HepG2 (cell line): Measurements from ENCODE around the gene CALD1. TPM values are rescaled to one million over a fixed set of nuclear protein-coding genes. Genes with fewer than 3 reads are reported as not detected.

ENCODE experiments used
- ATAC-seq: fragments of 200-7000 bp; cut with Tn5 transposase; 3 replicates; pipeline ENCODE4 v1.9.1; 2020; ENCODE audit warnings: mild to moderate bottlenecking, moderate library complexity
- BruUV-seq: library from RNA; stranded (reverse); fragments of 400-500 nt; replicated peaks from 2 replicates; lab custom pipeline; 2021; lab: Mats Ljungman, UMichigan
- CTCF ChIA-PET: fragments of 300-600 bp; formaldehyde crosslinking; extraction: SDS; loops from one replicate; lab custom pipeline; 2021; ENCODE audit warnings: low total read pairs, inconsistent platforms, low intra/inter-chr PET ratio; lab: Yijun Ruan, JAX
- POLR2A ChIA-PET: fragments of 350-600 bp; sonication (Branson Sonifier 250); formaldehyde crosslinking; loops from one replicate; lab custom pipeline; 2020; ENCODE audit warnings: antibody characterized with exemption, inconsistent platforms; lab: Yijun Ruan, JAX
- DNase-seq: peaks from one replicate; pipeline ENCODE4 v3.0.0-alpha.2; 2015; ENCODE audit warnings: low spot score
- FAIRE-seq: peaks from 3 replicates; lab custom pipeline; 2011; peaks lifted over from hg19 to GRCh38; lab: Jason Lieb, UNC
- H2AFZ ChIP-seq: one replicate; pipeline ENCODE4 v1.6.1; 2011; ENCODE audit warnings: low read length, inconsistent platforms
- H3K27ac ChIP-seq: fragments of 300-600 bp; 3 replicates; pipeline ENCODE4 v1.8.0; 2011; ENCODE audit warnings: mixed run types, mild to moderate bottlenecking, mixed read lengths, low read length, inconsistent platforms; ENCODE audit not compliant: insufficient read depth; ENCODE audit errors: extremely low read length
- H3K27me3 ChIP-seq, 2 experiments: fragments of 200-600 bp in 1 of 2; 2 replicates in 1 of 2; 3 replicates in 1 of 2; pipeline versions ENCODE4 v1.6.0 to v1.8.0; 2011; ENCODE audit warnings: low read length in 2 of 2, mild to moderate bottlenecking in 2 of 2, moderate library complexity in 2 of 2, inconsistent platforms in 1 of 2; ENCODE audit not compliant: insufficient read depth in 2 of 2, control insufficient read depth in 1 of 2
- H3K36me3 ChIP-seq, 2 experiments: fragments of 200-600 bp in 1 of 2; replicated peaks in 1 of 2; 2 replicates in 1 of 2; 3 replicates in 1 of 2; pipeline versions ENCODE4 v1.5.1 to v1.8.0; 2011; ENCODE audit warnings: low read length in 2 of 2, inconsistent platforms in 1 of 2; ENCODE audit not compliant: insufficient read depth in 2 of 2, control insufficient read depth in 1 of 2
- H3K4me1 ChIP-seq: 2 replicates; pipeline ENCODE4 v1.5.1; 2012; ENCODE audit warnings: low read length, inconsistent platforms; ENCODE audit not compliant: insufficient read depth
- H3K4me2 ChIP-seq: 2 replicates; pipeline ENCODE4 v1.6.0; 2011; ENCODE audit warnings: low read depth, low read length, inconsistent platforms
- H3K4me3 ChIP-seq, 3 experiments: fragments of 200-600 bp in 1 of 3; sonication (generic), shearing (Covaris generic) in 1 of 3; replicated peaks in 1 of 3; 2 replicates each; pipeline ENCODE4 v1.5.1; 2011 to 2016; ENCODE audit warnings: low read length in 3 of 3, inconsistent platforms in 2 of 3, low read depth in 2 of 3, mild to moderate bottlenecking in 2 of 3, control low read depth in 1 of 3, mixed read lengths in 1 of 3; ENCODE audit not compliant: insufficient read depth in 1 of 3
- H3K79me2 ChIP-seq: one replicate; pipeline ENCODE4 v1.6.1; 2011; ENCODE audit warnings: low read length, inconsistent platforms; ENCODE audit not compliant: insufficient read depth
- H3K9ac ChIP-seq: 2 replicates; pipeline ENCODE4 v1.6.0; 2011; ENCODE audit warnings: mild to moderate bottlenecking, low read depth, low read length, inconsistent platforms; ENCODE audit not compliant: insufficient read depth
- H3K9me3 ChIP-seq: 2 replicates; pipeline ENCODE4 v1.5.1; 2012; ENCODE audit warnings: mild to moderate bottlenecking, low read length
- H4K20me1 ChIP-seq: 2 replicates; pipeline ENCODE4 v1.6.0; 2011; ENCODE audit warnings: inconsistent platforms, mild to moderate bottlenecking, low read length, moderate library complexity; ENCODE audit not compliant: insufficient read depth
- HOXA9 ChIP-seq: sonication (generic); formaldehyde crosslinking; IDR thresholded peaks from 2 replicates; pipeline ENCODE4 v1.8.1; 2022; ENCODE audit warnings: missing genetic modification reagents, mild to moderate bottlenecking, moderate library complexity, borderline replicate concordance
- MTA1 ChIP-seq: sonication (generic); formaldehyde crosslinking; IDR thresholded peaks from 2 replicates; pipeline ENCODE4 v1.4.0; 2020; ENCODE audit warnings: missing genetic modification reagents, mild to moderate bottlenecking, borderline replicate concordance
- PLRG1 ChIP-seq: fragments of 450-650 bp; conservative IDR thresholded peaks from 2 replicates; pipeline ENCODE4 v1.6.1; 2016
- RNF2 ChIP-seq: fragments of 450-650 bp; conservative IDR thresholded peaks from 2 replicates; pipeline ENCODE4 v1.6.1; 2016; ENCODE audit warnings: low read depth
- ZNF205 ChIP-seq: IDR thresholded peaks from 2 replicates; pipeline ENCODE4 v1.6.1; 2018; ENCODE audit warnings: missing biosample characterization, missing genetic modification reagents
- ZNF317 ChIP-seq: sonication (generic); formaldehyde crosslinking; IDR thresholded peaks from 2 replicates; pipeline ENCODE4 v1.5.0; 2020; ENCODE audit warnings: mild to moderate bottlenecking, missing genetic modification reagents
- ZNF547 ChIP-seq: sonication (generic); formaldehyde crosslinking; IDR thresholded peaks from 2 replicates; pipeline ENCODE4 v1.5.1; 2020; ENCODE audit warnings: mild to moderate bottlenecking, missing genetic modification reagents
- ZNF83 ChIP-seq: sonication (generic); formaldehyde crosslinking; IDR thresholded peaks from 2 replicates; pipeline ENCODE4 v1.4.0; 2020; ENCODE audit warnings: missing genetic modification reagents, mild to moderate bottlenecking, borderline replicate concordance
- WGBS: methylation state at CpG from one replicate; pipeline ENCODE4 v1.1.6; 2017; ENCODE audit warnings: low lambda C conversion rate; 5-methylcytosine and 5-hydroxymethylcytosine counted together
- in situ Hi-C: cut with HindIII; loops from 2 replicates; pipeline ENCODE4 v1.10.0; 2017; ENCODE audit warnings: low pct_unique_long_range_greater_than_20kb; ENCODE audit not compliant: extremely low pct_ligation_motif_present
- intact Hi-C: fragments of 100-400 bp; cut with micrococcal nuclease; formaldehyde crosslinking; loops from one replicate; pipeline ENCODE4 v1.10.0; 2022; ENCODE audit not compliant: unreplicated experiment
- polyA plus RNA-seq, 8 experiments: library from polyadenylated mRNA; depleted of rRNA in 3 of 8; stranded (reverse) in 7 of 8; unstranded in 1 of 8; fragments of >200 nt; fragmentation: Illumina TruSeq in 4 of 8; extraction: Trizol in 4 of 8; gene quantifications; 2 replicates each; pipeline versions ENCODE4 v1.2.1 to v1.2.3, GENCODE V29; 2011 to 2016; ENCODE audit warnings: low read depth in 4 of 8, missing spikeins in 1 of 8, mixed read lengths in 1 of 8; ENCODE audit not compliant: insufficient read depth in 1 of 8
- total RNA-seq, 5 experiments: library from RNA; depleted of rRNA; stranded (reverse); fragments of >200 nt; fragmentation: Illumina TruSeq; extraction: Trizol; gene quantifications; 2 replicates each; pipeline ENCODE4 v1.2.3, GENCODE V29; 2016; ENCODE audit warnings: low read depth in 1 of 5
- TF ChIP-seq, protein P1 (sequence below): sonication (generic); formaldehyde crosslinking; IDR thresholded peaks from 2 replicates; pipeline ENCODE4 v1.5.0; 2020; ENCODE audit warnings: missing genetic modification reagents
- TF ChIP-seq, protein P2 (sequence below): sonication (generic); formaldehyde crosslinking; IDR thresholded peaks from 2 replicates; pipeline ENCODE4 v1.5.1; 2020; ENCODE audit warnings: missing genetic modification reagents, mild to moderate bottlenecking, borderline replicate concordance

CALD1 gene
- total and polyA plus RNA-seq, 2 of the 13 experiments (the other 11 are each of a cell fraction or from before 2014, with no cell fraction given): 53.0 to 112 TPM

DNA sequence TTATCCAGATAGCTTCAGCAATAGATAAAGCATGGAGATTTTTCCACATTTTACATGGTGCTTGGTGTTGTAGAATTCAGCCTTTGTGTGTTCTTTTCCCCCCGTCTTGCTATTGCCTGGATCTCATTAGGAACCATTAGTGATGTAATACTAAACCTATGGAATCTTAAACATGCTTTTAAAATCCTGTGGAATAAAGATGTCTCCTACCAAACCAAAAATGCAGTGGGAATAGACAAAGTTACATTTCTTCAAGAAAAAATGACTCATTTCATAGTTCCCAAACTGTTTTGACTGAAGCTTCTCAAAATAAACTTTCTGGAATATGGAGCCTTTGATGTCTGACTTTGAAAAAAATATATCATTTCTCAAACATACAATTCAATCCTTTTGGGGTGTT lies 44.0 kb downstream of the CALD1 start:
- DNase-seq (no peak), ATAC-seq (no peak), FAIRE-seq (no peak)
- Histone ChIP-seq H3K36me3 (no peaks in the 10 kb centered on the region), H3K79me2 (no peaks in the 10 kb centered on the region), H3K27me3 (no peaks in the 10 kb centered on the region), H3K27ac (no peak overlapping the region), H3K4me1 (no peaks in the 10 kb centered on the region), H2AFZ (no peak overlapping the region), H3K4me3 (no peak overlapping the region), H3K9me3 (no peaks in the 10 kb centered on the region), H3K4me2 (no peak overlapping the region), H4K20me1 (no peaks in the 10 kb centered on the region), H3K9ac (no peak overlapping the region)
- in situ Hi-C loops: no loop called here
- 84% methylated on average over 1 of the region's 1 CpG for WGBS
- ChIA-PET CTCF (no interaction called here), POLR2A (no interaction called here)
- intact Hi-C loops: no loop called here
- TF ChIP-seq ZNF547 (CRISPR knock-in tag) (no peak), ZNF317 (CRISPR knock-in tag) (no peak), MTA1 (CRISPR knock-in tag) (no peak)
- TF ChIP-seq, protein P1, sequence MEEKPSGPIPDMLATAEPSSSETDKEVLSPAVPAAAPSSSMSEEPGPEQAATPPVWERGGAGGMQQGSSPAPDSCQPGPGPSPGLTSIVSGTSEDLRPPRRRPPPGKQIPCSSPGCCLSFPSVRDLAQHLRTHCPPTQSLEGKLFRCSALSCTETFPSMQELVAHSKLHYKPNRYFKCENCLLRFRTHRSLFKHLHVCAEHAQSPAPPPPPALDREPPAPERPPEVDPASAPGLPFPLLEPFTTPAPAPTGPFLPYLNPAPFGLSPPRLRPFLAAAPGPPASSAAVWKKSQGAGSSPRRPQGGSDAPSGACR (CRISPR knock-in tag): no peak
- no TSS peak for BruUV-seq

DNA sequence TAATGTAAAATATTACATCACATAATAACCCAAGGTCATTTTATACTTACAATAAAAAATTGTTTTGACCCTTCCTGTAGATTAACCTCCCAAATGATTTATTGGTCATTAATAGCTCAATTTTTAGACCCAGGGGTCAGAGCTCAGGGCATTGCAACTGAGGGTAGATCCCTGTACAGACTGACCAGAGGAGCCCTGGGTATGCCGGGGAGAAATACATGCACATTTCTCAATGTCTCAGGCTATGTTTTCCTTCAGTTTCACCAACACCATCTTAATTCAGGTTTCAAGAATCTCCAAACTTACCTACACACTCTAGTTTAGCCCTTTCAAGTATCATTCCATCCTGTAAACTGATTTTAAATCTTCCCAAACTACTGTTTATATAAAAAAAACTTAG lies 46.2 kb downstream of the CALD1 start:
- ChIA-PET CTCF (no interaction called here), POLR2A (no interaction called here)
- DNase-seq: no peak
- intact Hi-C loops (no loop called here), in situ Hi-C loops (no loop called here)
- no peaks in the 10 kb centered on the region for H3K9me3 ChIP-seq
- H3K27ac ChIP-seq: no peak overlapping the region
- BruUV-seq: no TSS peak
- no peaks in the 10 kb centered on the region for H4K20me1 ChIP-seq
- TF ChIP-seq RNF2: no peak
- no peak for TF ChIP-seq HOXA9 (CRISPR knock-in tag)
- no peak for TF ChIP-seq ZNF205 (CRISPR knock-in tag)
- TF ChIP-seq PLRG1: no peak
- TF ChIP-seq, protein P2, sequence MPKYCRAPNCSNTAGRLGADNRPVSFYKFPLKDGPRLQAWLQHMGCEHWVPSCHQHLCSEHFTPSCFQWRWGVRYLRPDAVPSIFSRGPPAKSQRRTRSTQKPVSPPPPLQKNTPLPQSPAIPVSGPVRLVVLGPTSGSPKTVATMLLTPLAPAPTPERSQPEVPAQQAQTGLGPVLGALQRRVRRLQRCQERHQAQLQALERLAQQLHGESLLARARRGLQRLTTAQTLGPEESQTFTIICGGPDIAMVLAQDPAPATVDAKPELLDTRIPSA (CRISPR knock-in tag): no peak
- no peak for TF ChIP-seq ZNF83 (CRISPR knock-in tag)
- 75% methylated on average over 1 of the region's 1 CpG for WGBS
- H3K4me1 ChIP-seq: no peaks in the 10 kb centered on the region; the same call in 1 of the 2 replicates
- H3K4me2 ChIP-seq: no peak overlapping the region
- no peak overlapping the region for H3K9ac ChIP-seq
- no peaks in the 10 kb centered on the region for H3K27me3 ChIP-seq
- H2AFZ ChIP-seq: no peak overlapping the region
- H3K79me2 ChIP-seq: no peaks in the 10 kb centered on the region
- H3K36me3 ChIP-seq: no peaks in the 10 kb centered on the region
- FAIRE-seq: no peak
- H3K4me3 ChIP-seq: no peak overlapping the region
- no peak for ATAC-seq
